GM12892 (cell line): Measurements from ENCODE around the gene SDF2.
A peak's percentile ranks its signal among the peaks of the same experiment; 100 is the strongest.

Experiments used
- DNase-seq: peaks from one replicate; pipeline ENCODE4 v3.0.0; 2011; ENCODE audit not compliant: insufficient read length
- FAIRE-seq: peaks from 2 replicates; lab custom pipeline; 2011; peaks lifted over from hg19 to GRCh38; lab: Jason Lieb, UNC
- POLR2A ChIP-seq: IDR thresholded peaks from 2 replicates; pipeline ENCODE4 v1.6.1; 2011; ENCODE audit warnings: low read depth, low read length, control low read depth
- POLR2AphosphoS5 ChIP-seq: IDR thresholded peaks from 2 replicates; pipeline ENCODE4 v1.6.1; 2011; ENCODE audit warnings: low read depth, low read length, control low read depth
- TAF1 ChIP-seq: IDR thresholded peaks from 2 replicates; pipeline ENCODE4 v1.6.1; 2011; ENCODE audit warnings: low read depth, mild to moderate bottlenecking, control low read depth, low read length, borderline replicate concordance

SDF2 gene

DNA sequence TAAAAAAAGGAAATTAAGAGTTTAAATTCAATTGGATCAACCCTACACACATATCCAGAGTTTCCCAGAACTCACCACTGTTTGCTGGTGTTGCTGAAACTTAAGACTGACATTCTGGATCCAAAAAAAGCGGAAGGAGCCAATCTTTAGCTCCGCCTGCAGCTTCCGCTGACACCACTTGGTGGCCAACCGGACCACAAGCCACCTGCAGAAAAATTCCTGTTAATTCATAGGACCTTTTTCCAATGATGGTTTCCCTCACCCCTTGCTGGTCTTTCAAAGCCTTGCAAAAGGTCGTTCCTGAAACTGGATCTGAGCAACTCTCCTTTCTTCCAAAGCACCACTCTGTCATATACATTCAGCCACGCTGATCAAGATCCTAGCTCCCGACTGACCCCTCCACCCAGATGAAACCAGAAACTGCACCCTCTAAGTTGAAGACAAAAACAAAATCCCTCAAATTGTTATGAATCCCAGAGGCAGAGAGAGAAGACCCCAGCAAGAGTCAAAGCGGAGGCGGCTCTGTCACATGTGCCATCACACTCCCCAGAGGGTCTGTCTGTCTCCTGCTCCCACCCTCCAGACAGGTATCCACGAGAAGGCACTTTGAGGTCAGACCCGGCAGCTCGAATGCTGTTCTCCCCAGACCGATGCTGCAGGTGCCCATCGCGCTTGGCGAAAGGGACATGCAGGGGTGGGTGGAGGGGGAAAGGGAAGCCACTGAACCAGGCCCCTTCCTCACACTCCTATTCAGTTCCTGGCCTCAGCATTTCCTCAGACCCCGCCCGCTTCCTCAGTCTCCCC, 17.5 kb downstream of the SDF2 start:
- DNase-seq (peak; percentile 46), FAIRE-seq (peak; percentile 70)
- TF ChIP-seq POLR2A (no peak), TAF1 (no peak), POLR2AphosphoS5 (no peak)

DNA sequence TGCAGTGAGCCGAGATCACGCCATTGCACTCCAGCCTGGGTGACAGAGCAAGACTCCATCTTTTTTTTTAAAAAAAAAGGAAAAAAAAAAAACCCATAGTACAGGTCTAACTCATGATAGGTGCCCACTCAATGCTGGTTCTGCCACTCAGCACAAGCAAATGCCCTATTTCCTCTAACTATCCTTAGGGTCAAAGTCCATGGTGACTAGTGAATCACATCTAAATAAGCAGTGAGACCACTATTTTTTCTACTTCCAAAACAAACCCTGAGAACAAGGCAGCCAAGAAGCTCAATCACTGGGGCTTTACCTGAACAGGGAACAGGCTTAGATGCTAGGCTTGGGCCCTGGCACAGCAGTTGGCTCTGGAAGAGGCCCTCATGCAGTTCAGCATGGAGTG, 20.1 kb downstream of the SDF2 start:
- FAIRE-seq, result no peak
- DNase-seq, result no peak
- no peak for TF ChIP-seq POLR2A
- TF ChIP-seq POLR2AphosphoS5, result no peak
- no peak for TF ChIP-seq TAF1

DNA sequence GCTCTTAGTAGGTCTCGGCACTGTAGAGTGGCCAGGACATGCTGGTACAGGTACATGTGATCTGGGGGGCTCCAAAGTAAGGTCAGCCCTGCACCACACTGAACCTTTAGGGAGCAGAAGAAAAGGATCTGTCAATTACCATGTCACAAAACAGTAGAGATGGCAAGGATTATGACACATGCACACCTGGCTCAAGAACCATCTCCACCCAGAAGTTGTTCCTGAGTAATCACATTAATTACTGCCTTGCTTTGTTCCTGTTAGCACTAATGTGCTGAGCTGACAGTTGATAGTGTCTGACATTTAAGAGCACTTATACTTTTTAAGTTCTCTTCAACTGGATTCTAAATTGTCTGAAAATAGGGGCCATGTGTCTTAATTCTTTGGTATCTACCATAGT, 26.2 kb downstream of the SDF2 start:
- DNase-seq, result no peak
- no peak for FAIRE-seq
- no peak for TF ChIP-seq POLR2AphosphoS5
- no peak for TF ChIP-seq POLR2A
- TF ChIP-seq TAF1, result no peak

DNA sequence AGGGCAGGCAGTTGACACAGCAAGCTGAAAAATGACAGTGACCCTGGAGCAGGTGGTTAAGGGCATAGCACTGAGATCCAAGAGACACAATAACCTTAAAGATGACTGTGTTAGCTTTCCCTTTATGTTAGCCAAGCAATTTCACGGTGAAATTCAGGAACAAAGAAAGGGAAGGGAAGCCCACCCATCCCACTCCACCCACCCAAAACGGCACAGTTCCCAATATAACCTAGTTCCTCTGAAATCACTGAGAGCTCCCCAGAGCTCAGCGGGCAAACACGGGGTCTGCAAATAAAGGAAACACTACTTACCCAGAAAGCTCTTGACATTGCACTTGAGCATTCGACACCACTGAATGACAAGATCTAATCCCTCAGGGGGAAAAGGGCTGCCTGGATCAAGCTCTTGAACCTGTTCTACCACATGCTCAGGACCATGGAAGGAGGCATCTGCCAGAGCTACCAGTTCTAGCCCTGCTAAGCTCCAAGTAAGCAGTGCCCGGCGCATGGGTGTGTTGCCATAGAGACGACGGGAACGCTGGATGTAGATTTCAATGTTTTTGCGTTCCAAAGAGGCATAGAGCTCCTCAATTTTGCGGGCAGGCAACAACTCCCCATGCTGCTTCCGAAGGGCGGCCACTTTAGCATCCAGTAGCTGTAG, 27.4 kb downstream of the SDF2 start:
- FAIRE-seq (no peak), DNase-seq (no peak)

DNA sequence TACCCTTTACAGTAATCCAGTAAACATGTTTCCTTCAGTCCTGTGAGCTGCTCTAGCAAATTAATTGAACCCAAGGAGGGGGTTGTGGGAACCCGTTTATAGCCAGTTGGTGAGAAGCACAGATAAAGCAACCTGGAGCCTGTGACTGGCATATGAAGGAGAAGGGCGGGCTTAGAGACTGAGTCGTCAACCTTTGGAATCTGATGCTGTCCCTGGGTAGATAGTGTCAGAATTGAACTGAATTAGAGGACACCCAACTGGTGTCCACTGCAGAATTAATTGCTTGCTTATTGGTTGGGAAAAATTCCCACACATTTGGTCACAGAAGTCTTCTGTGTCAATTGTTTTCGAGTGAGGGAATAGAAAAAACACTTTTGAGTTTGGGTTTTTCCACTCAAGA, 34.9 kb downstream of the SDF2 start:
- FAIRE-seq, result no peak
- DNase-seq, result no peak
- no peak for TF ChIP-seq POLR2A
- TF ChIP-seq TAF1, result no peak
- TF ChIP-seq POLR2AphosphoS5, result no peak

More for the DNA sequence above, 27.4 kb downstream of the SDF2 start:
- TF ChIP-seq TAF1 (no peak), POLR2AphosphoS5 (no peak), POLR2A (no peak)

DNA sequence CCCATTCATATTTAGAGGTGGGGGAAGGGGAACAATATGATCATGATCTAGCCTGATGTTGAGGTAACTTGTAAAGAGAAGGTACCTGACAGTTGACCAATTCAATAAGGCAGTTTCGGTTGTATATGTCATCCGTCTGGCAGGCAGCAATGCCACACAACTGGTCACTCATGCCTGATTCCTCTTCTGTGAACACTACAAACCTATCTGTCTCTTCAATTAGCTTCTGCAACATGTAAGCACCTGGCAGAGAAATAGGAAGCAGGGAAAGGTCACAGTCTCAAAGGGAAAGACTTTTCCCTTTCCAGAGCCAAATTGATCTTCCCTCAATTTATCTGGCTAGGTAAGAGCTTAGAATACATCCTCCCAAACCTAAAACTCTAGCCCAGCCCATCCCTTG, 37.6 kb downstream of the SDF2 start:
- DNase-seq (no peak), FAIRE-seq (no peak)
- TF ChIP-seq POLR2A (no peak), TAF1 (no peak), POLR2AphosphoS5 (no peak)

DNA sequence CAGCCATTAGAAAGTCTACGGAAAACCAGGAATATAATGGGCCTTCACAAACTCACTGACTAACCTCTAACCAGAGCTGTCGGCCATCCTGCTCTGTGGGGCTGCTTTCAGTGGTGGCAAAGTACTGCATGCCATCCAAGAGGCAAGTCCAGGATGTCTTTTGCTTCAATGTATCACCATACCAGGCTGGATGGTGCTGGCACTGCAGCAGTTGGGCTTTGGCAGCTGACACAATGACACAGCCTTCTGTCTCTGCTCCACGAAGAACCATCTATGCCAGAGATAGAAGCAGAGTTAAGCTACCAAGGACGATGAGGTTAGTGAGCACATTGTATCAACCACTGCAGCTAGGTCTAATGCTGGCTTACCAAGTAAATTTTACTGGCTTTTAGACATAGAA, 38.0 kb downstream of the SDF2 start:
- no peak for TF ChIP-seq POLR2AphosphoS5
- TF ChIP-seq TAF1, result no peak
- no peak for TF ChIP-seq POLR2A
- DNase-seq, result no peak
- FAIRE-seq, result no peak

DNA sequence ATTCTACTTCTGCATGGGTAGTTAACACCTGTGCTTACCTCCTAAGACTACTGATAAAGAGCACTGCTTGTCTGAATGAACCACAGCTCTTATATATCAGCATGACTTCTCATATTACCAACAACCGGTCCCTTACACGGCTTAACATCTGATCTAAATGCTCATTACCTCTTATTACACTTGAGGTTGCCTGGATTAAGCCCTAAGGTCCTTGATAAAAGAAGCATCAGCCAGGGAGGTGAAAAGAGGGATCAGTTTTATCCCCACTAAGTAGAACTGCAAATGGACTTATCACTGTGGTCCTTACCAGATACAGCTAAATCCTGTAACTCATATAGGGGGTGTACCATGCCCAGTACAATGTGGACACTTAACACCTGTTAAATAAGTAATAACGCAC, 39.5 kb downstream of the SDF2 start:
- TF ChIP-seq TAF1 (no peak), POLR2A (no peak), POLR2AphosphoS5 (no peak)
- DNase-seq, result no peak
- no peak for FAIRE-seq

DNA sequence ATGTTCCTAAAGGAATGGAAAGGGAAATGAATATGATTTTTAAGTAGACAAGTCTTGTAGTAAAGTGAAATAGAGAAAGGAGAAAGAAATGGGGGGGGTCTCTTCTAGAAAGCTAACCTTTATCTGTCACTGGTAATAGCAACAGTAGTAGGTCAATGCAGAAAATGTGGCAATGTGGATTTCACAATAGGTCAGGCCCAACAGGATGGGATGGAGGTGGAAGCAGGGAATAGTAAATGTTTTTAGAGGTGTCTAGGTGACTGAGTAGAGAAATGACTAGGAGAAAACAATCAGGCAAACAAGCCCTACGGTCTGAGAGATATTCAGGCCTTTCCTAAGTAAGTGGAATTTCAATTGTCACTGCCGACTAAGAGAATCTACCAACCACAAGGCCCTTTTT, 41.7 kb downstream of the SDF2 start:
- no peak for TF ChIP-seq POLR2AphosphoS5
- DNase-seq (no peak), FAIRE-seq (no peak)

DNA sequence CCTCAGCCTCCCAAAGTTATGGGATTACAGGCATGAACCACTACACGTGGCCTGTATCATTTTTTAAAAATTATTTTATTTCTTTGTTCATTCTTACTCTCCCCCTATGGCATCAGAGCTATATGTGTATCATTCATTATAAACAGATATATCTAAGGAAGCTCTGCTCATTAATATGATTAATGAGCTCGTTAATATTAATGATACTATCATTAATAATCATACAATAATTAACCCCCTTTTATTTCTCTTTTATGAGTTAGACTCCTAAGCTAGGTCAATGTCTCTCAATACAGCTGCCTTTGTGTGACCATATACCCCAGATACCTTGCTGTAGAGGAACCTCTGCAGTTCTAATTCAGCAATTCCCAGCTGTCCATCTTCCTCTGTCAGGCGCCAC, 43.2 kb downstream of the SDF2 start:
- FAIRE-seq, result no peak
- DNase-seq, result no peak
- TF ChIP-seq POLR2AphosphoS5, result no peak
- TF ChIP-seq POLR2A, result no peak
- TF ChIP-seq TAF1, result no peak

DNA sequence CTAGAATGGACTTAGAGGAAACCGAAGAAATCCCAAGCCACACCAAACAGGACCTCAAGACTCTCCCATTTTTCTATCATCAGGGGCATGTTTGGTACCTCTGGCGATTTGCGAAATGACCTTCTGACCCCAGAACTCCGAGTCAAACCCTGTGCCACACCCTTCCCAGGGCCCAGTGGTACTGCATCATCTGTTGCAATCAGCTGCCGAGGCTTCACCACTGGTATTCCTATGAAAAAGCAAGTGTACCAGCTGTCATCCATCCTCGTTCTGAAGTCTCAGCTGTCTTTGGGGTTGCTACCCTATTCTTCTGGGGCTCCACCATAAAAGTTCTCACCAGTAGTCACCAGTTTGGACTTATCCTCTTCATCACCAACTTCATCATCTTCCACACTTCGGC, 45.4 kb downstream of the SDF2 start:
- TF ChIP-seq POLR2A (no peak), TAF1 (no peak), POLR2AphosphoS5 (no peak)
- no peak for DNase-seq
- FAIRE-seq, result no peak
